Measurements from ENCODE around the gene EFCAB12. TPM values are rescaled to one million over a fixed set of nuclear protein-coding genes. Genes with fewer than 3 reads are reported as not detected.
A peak's percentile ranks its signal among the peaks of the same experiment; 100 is the strongest.
"Not testable (repeated sequence)": the region's sequence is repeated elsewhere in the genome, so short reads cannot be mapped to it uniquely, and the experiment has no call there.

EFCAB12 gene
- total RNA-seq, 1 donor from 2014 or later: under 0.01 TPM

DNA sequence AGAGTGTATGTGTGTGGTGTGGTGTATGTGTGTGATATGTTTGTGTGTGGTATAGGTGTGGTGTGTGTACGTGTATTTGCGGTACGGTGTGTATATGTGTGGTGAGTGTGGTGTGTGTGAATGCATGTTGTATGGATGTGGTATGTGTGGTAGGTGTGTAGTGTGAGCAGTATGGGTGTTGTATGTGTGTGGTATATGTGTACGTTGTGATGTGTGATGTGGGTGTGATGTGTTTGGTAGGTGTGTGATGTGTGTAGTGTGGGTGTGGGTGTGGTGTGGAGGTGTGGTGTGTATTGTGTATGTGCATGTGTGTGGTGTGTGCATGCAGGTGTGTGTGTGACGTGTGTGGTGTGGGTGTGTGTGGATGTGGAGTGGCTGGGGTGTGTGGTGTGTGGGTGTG is 58.7 kb downstream of the EFCAB12 start:
- DNase-seq (ENCODE audit: low read depth in 2 of 2): no peak

DNA sequence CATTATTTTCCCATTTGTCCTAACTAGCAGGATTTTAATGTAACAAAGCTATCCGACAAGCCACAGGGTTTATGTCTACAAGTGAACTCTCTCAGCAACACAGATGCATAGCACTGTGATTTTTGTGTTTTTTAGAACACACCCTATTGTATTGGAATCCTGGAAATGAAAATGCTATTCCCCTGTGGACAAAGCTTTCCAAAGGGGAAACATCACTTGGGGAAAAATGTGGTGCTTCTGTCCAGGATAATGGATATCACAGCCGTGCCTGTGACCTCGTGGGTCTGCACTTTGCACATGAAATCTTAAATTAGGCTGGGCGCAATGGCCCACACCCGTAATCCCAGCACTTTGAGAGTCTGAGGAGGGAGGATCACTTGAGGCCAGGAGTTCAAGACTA is 60.6 kb downstream of the EFCAB12 start:
- no peak for DNase-seq (ENCODE audit: low read depth in 2 of 2)

DNA sequence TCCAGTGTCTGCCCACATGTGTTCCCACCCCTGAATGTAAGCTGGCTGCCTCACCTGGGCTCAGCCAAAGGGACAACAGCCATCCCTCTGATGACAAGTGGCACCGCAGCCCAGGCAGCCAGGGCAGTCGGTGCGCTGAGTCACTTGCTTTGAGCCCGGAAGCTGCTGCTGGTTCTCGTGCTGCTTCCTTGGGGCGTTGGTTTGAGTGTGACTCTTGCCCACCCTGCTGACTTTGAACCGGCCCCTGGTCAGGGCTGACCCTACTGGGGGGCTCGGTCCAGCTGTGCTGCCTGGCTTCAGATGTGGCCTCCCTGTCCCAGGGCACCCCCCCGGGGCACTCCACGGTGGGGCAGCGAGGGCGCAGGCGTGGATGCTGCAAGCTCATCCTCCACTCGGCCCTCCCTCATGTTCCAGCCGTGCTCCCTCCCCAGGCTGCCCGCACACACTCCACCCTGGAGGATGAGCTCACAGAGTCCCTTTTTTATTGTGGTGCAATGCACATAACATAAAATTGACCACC is 62.1 kb downstream of the EFCAB12 start:
- no peak for DNase-seq (ENCODE audit: low read depth in 2 of 2)

DNA sequence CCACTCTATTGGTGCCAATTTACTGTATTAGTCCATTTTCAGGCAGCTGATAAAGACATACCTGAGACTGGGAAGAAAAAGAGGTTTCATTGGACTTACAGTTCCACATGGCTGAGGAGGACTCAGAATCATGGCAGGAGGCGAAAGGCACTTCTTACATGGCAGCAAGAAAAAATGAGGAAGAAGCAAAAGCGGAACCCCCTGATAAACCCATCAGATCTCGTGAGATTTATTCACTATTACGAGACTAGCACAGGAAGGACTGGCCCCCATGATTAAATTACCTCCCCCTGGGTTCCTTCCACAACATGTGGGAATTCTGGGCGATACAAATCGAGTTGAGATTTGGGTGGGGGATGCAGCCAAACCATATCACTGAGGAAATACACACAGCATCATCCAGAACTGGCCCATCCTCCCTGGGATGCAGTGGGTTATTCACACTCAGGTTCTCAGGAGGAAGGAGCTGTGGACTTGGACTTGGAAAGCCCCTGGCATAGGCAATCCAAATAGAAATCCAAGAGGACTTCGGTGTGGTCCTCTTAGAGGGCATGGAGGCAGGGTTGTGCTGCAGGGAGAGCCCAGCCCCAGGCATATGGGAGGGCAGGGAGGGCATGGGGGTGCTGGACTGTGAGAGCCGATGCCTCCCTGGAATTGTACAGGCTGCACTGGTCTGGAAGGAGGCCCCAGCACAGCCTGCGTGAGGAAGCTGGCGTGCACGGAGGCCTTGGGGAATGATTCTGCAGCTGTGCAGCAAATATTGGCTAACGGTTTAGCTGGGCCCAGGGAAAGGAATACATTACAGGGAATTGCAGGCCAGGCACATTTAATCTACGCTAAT is 62.9 kb downstream of the EFCAB12 start:
- no peak for DNase-seq (ENCODE audit: low read depth in 2 of 2)

DNA sequence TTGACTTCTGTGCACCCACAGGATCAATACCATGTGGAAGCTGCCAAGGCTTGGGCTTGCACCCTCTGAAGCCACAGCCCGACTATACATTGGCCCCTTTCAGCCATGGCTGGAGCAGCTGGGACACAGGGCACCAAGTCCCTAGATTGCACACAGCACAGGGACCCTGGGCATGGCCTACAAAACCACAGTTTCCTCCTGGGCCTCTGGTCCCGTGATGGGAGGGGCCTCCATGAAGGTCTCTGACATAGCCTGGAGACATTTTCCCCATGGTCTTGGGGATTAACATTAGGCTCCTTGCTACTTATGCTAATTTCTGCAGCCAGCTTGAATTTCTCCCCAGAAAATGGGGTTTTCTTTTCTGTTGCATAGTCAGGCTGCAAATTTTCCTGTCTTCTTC is 63.6 kb downstream of the EFCAB12 start:
- not testable (repeated sequence) for DNase-seq (ENCODE audit: low read depth in 2 of 2)

DNA sequence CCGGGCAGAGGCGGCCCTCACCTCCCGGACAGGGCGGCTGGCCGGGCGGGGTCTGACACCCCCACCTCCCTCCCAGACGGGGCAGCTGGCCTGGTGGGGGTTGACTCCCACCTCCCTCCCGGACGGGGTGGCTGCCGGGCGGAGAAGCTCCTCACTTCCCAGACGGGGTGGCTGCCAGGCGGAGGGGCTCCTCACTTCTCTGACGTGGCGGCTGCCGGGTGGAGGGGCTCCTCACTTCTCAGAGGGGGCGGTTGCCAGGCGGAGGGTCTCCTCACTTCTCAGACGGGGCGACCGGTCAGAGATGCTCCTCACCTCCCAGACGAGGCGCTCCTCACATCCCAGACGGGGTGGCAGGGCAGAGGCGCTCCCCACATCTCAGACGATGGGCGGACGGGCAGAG is 65.1 kb downstream of the EFCAB12 start:
- DNase-seq (ENCODE audit: low read depth in 2 of 2): not testable (repeated sequence)

DNA sequence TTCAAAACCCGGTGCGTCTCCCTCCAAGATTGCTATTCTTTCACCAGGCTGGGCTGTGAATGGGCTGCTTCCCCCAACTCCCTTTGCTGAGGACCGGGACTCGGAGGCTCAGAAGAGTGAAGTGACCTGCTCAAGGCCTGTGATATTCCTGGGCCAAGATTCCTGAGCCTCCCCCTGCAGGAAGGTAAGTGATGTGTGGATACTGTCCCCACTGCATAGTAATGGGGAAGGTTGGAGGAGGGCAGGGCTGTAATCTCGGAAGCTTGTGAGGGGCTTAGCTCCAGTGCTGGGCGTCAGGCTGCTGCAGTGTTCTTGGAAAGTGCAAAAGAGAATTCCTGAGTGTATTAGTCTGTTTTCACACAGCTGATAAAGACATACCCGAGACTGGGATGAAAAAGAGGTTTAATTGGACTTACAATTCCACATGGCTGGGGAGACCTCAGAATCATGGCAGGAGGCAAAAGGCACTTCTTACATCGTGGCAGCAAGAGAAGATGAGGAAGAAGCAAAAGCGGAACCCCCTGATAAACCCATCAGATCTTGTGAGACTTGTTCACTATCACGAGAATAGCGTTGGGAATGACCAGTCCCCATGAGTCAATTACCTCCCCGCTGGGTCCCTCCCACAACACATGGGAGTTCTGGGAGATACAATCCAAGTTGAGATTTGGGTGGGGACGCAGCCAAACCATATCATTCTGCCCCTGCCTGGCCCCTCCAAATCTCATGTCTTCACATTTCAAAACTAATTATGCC is 67.6 kb downstream of the EFCAB12 start:
- DNase-seq (ENCODE audit: low read depth in 2 of 2): no peak

DNA sequence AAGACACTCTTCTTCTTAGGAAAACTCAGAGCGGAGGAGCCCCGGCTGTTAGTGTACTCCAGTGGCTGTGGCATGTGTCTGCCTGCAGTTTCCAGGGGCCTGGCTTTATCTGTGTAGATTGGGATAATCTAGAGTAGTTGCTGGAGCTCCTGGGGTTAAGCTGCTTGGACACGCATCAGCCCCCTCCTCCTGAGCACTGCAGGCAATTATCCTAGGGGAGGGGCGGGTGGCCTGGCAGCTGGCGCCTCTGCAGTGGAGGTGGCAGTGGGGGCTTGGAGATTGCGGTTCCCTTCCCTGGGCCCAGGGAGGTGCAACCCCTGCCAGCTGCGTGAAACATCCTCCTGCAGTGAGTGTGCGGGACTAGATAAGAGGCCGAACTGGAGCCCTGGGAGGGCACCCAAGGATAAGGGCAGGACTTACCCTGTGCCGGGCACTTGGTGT is 68.2 kb downstream of the EFCAB12 start:
- DNase-seq (ENCODE audit: low read depth in 2 of 2): no peak

DNA sequence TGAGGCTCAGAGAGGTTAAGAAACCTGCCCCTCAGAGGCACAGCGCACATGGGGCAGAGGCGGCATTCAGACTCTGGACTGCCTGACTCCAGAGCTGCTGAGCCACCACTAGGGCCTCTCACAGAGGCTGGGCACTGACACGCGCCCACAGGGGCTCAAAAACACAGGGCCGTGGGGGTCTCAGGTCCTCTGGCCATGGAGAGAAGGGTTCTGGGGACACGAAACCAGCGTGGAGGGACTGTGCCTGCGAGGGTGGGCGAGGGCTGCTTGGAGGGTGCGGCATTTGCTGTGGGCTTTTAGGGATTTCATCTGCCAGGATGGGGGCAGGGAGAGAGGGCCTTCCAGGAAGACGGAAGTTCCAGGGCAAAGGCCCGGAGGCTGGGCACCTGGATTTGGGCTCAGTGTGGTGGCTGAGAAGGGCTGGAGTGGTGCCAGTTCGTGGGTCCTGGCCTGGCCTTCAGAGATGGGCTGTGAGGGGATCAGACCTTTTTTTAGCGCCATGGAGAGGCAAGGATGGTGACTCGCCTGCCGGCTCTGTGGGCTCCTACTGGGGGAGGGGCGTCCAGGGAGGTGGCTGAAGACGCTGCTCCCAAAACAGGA is 69.6 kb downstream of the EFCAB12 start:
- DNase-seq (ENCODE audit: low read depth in 2 of 2): no peak

DNA sequence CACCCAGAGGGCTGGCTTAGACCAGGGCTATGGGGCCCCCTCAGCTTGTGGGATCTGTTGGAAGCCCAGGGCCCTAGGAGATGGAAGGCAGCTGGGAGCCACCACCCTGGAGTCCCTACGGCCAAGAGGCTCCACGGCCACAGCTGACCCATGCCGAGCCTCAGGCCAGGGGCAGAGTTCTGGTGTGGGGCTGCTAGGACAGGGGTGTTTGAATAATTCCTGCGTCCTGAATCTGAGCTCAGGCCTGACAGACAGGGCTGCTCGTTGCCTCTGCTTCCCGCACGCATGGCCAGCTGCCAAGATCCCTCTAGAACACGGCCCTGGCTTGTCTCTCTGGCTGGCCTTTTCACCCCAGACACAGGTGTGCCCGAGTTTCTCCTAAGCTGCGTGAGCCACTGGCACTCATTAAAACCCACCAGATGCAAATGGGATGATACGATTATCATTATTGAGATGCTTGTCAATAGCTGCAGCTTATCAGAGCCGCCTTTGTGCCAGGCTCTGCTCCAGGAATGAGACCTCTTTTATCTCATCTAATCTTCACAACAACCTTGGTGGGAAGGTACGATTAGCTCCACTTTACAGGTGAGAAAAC is 70.2 kb downstream of the EFCAB12 start:
- peak in 1 of 2 donors; percentile 23 for DNase-seq (ENCODE audit: low read depth in 2 of 2)

DNA sequence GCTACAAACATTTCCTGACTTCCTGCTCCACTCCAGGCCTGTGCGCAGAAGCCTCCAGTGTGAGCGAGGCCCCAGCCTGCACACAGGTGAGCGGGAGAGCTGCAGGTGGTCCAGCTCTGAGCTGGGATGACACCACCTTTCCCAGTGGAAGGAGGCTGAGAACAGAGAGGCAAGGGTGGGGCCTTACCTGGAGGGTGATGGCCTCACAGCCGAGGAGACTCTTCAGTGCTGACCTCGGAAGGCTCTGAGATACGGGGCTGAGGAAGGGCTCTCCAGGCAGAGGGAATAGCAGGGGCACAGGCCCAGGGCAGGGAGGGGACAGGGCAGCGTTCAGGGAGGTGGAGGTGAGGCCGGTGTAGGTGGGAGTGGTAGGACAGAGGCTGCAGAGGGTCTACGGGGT is 70.8 kb downstream of the EFCAB12 start:
- DNase-seq (ENCODE audit: low read depth in 2 of 2): no peak

DNA sequence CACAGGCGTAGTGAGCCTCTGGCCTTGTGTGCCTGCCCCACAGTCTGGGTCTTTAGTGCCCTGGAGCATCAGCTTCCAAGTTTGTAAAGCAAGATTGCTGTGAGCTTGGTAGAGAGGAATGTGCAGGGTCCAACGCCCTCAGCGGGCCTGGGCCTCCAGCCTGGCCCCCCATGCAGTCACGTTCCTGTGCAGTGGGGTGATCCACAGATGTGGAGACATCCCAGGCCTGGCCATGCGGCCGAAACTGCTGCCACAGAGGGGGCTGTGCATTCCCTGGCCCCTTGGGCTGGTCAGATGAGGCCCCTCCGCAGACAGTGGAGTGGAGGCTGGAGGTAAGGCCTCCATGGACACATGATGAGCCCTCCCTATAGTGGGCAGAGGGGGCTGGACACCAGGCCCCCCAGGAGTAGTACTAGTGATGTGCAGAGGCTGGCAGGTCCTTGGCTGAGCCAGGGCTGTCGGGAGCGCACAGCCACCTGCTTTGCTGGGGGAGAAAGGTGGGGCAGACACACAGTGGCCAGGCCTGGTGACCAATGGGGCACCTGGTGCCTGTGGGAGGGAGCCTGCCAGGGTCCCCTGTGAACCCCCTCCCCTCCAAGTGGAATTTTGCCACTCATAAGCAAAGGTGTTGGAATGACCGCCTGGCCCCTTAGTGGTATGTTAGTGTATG is 71.5 kb downstream of the EFCAB12 start:
- no peak for DNase-seq (ENCODE audit: low read depth in 2 of 2)

DNA sequence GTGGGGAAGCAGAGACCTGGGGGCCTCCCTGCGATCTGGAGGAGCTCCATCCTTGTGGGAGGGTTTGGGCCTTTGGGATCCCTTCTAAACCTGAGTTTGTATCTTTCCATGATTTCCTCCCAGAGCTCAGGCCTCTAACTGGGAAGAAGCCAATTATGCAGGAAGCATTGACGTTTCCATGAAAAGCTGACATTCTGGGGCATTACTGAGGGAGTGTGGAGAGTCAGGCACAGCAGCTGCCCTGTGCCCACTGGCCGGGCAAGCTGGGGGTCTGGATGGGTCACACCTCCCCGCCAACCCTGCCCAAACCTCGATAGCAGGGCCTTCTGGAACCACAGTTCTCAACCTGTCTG is 74.9 kb downstream of the EFCAB12 start:
- DNase-seq (ENCODE audit: low read depth in 2 of 2): peak in 1 of 2 donors; percentile 55

DNA sequence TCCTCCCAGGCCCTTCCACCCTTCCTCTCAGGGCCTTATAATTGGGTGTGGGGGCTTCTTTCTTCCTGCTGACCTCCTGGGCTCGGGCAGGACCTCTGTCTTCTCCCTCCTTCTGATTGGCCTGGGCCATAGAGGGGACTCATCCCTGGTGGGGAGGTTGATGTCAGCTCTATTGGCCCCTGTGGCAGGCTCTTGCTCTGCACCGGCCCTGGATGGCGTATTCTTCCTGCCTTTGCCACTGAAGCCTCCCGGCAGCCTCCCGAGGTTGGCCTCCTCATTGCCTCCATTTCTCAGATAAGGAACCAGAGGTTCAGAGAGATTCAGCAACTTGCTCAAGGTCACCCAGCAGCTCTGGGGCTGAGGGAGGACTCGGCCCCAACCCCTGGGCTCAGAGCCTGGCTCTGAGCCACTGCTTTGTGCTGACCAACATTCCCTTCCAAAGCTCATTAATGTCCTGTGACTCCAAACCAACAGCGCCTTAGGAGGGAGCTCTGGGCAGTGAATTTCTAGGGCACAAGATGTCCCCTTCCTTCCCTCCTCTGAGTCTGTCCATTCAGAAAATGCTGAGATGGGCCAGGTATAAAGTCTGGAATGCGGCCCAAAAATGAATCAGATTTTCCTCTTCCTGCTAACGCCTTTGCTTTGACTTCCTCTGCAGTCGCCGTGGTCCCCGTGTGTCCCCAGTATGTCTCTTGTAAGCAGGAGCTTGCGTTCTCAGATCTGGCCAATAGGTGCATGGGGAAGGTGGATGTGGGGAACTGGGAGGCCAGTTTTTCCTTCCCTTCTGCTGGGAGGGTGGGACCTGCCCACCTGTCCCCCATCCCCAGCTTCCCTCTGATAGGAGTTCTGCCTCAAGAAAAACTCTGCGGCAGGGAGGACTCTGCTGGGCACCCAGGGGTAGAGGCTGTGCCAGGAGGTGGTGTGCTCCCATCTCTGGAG is 75.5 kb downstream of the EFCAB12 start:
- peak; percentile 53 to 80 for DNase-seq (ENCODE audit: low read depth in 2 of 2)

DNA sequence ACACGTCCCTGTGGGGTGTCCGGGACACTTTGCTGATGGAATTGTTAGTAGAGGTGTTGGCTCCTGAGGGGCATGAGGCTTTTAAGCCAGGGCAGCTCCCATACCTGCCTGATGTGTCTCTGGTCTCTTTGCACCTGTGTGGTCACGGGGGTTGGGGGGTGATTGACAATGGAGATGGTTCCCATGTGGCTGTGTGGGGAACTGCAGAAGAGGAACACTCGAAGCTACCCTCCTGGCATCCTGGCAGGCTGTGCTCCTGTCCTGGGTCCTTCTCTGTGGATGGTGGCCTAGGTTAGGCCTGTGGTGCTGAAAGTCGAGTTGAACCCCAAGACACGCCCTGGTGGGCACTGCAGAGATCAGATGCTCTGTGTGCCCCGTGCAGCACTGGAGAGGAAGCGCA is 76.4 kb downstream of the EFCAB12 start:
- no peak for DNase-seq (ENCODE audit: low read depth in 2 of 2)

Other genes starting within 250 kb of the EFCAB12 start
- 207 and 229 TPM in 2 replicates for gene CNBP, start 244.7 kb downstream of the EFCAB12 start, total RNA-seq
- 159 and 221 TPM in 2 replicates for gene COPG1, start 179.0 kb downstream of the EFCAB12 start, total RNA-seq
- gene HMCES, start 149.8 kb downstream of the EFCAB12 start, total RNA-seq: 18.7 and 20.3 TPM in 2 replicates
- gene MBD4, start 11.3 kb upstream of the EFCAB12 start, total RNA-seq: 16.3 and 28.8 TPM in 2 replicates
- 23.5 and 37.9 TPM in 2 replicates for gene IFT122, start 11.6 kb upstream of the EFCAB12 start, total RNA-seq
- gene RHO, start 100.0 kb upstream of the EFCAB12 start, total RNA-seq: not detected in 2 replicates
- not detected in 2 replicates for gene H1-8, start 114.5 kb upstream of the EFCAB12 start, total RNA-seq
- 131 and 262 TPM in 2 replicates for gene PLXND1, start 178.0 kb upstream of the EFCAB12 start, total RNA-seq

Data from lung microvascular endothelial cell (primary cell).